NCI-H446 (cell line): ENCODE results near the gene STRADB.
"Not testable (repeated sequence)": the region's sequence is repeated elsewhere in the genome, so short reads cannot be mapped to it uniquely, and the experiment has no call there.

Source experiments
- DNase-seq, 2 experiments: peaks; one replicate each; lab custom pipeline; 2025; lab: John Stamatoyannopoulos, UW

Gene STRADB

DNA sequence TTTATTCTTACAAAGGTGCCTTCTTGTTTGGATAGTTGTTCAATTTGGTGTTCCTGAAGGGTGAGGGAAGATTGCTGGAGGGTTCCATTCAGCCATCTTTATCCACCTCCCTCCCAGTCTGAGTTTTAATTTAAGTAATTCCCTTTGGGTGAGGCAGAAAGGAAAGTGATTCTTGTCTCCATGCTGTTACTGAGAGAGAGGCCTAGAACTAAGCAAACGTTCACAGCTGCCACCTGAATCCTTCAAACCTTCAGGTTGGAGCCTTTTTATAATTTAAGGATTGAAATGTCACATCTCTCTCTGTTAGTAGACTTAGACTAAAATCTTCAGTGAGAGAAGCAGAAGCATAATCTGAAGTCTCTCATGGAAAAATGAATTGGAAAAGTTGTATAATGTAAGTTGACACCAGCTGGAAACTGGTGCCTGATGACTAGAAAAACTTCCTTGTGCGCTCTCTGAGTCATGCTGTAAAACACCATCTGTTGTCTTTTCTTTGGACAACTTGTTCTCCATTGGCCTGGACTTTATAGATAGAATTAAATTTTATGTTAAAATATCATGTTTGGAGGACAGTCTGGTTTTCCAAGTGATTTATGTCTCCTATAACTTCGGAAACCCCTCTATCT is 14.6 kb downstream of the STRADB start:
- DNase-seq: peak; percentile 75 to 83

DNA sequence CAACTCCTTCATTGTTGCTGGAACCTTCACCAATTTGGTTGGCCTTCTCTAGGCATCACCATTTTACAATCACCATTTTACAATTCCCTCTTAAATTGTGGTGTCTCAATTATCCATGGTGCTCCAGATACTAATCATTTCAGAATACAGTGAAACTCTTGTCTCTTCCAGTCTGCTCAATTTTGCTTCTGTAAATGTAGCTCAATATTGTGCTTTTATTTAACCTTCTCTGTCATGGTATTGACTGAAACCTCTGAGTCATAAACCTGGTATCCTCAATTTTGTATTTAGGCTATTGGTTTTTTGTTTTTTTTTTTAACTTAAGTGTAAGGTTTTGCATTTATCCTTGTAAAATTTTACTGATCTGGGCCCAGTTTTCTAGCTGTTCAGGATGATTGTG is 16.1 kb downstream of the STRADB start:
- DNase-seq: no peak

DNA sequence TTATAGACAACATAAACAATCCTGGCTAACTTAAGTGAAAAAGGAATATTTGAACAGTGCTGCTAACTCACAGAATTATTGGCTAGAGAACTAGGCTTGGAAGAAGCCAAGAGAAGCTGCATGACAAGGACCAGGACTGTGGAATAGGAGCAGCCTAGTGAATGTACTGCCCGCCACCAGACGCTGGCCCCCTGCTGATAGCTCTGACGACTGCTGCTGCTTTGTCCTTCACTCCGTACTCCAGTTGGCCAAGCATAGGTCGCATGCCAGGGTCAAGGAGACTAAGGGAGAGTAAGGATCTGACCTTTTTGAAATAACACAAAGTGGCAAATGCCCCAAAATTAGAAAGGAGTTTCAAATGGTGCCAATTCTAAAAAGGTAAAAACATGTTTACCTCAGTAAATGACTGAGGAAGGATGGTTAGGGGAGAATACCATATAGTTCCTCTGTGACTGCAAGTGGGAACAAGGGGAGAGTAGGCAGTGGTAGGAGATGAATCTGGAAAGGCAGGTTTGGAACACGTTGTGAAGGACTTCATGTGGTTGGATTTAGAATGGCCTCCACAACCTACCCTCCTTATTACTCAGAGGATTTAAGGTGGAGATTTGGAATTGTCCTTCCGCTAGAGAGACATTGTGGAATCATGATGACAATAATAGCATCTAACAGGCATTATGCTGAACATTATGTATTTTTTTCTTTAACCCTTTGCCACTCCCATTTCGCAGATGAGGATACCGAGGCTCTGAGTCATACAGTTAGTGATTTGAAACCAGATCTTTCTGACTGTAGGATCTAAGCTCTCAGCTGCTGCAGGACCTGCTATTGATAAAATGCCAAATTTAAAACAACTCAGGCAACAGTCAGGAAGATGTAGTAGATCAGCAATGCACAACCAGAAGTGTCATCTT is 19.5 kb downstream of the STRADB start:
- DNase-seq: no peak

DNA sequence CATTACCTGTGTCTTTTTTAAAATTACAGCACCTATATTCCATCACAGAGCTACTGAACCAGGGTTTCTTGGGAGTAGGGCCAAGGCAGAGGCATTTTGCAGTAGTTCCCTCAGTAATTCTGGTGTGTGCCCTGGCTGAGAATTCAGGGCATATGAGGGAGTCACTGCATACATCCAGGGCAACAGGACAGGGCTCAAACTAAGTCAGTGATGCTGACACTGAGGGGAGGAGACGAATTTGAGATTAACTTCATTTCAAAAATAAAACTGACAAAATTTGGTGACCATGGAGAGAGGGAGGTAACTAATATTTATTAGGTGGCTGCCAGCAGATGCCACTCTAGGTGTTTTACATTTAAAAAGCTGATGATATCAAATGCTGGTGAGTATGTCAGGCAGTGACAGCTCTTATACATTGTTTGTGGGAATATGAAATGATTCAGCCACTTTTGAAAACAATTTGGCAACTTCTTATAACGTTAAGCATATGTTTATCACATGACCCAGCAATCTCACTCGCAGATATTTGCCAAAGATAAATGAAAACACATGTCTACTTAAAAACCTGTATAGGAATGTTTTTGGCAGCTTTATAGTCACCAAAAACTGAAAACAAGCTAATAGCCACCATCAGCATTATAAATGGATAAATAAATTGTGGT is 20.3 kb downstream of the STRADB start:
- DNase-seq: no peak

DNA sequence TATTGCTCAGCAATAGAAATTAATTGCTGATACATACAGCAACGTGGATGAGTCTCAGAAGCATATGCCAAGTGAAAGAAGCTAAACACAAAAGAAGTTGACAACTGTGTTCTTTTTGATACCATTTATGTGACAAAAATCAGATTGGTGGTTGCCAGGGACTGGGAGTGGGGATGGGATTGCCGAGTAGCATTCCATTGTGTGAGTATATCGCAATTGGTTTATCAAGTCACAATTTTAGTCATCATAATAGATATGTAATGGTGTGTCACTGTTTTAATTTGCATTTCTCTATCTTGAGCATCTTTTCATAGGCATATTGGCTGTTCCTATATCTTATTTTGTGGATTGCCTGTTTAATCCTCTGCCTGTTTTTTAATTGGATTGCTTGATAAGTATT is 20.9 kb downstream of the STRADB start:
- no peak for DNase-seq

DNA sequence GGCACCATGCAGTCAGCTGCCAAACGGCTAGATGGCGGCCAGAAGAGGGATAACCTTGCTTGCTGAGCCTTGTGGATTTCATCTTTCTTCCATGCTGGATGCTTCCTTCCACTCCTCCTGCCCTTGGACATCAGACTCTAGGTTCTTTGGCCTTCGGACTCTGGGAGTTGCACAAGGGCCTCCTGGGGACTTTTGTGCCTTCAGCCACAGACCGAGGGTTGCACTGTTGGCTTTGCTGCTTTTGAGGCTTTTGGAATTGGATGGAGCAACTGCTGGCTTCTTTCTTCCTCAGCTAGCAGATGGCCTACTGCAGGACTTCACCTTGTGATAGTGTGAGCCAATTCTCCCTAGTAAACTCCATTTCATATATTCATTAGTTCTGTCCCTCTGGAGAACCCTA is 31.0 kb downstream of the STRADB start:
- peak in 1 of 2 experiments; percentile 43 for DNase-seq

DNA sequence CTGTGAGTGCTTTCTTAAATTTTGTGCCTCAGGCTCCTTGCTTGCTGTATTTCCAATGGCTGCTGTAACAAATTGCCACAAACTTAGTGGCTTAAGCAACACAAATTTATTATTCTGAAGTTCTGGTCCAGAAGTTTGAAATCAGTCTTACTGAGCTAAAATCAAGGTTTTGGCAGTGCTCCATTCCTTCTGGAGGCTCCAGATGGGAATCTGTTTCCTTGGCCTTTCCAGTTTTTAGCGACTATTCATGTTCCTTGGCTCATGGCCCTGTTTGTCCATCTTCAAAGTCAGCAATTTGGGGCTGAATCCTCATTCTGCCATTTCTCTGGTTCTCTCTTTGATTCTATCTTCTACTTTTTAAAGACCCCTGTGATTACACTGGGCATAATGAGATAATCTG is 31.8 kb downstream of the STRADB start:
- DNase-seq: peak; percentile 47 to 88

DNA sequence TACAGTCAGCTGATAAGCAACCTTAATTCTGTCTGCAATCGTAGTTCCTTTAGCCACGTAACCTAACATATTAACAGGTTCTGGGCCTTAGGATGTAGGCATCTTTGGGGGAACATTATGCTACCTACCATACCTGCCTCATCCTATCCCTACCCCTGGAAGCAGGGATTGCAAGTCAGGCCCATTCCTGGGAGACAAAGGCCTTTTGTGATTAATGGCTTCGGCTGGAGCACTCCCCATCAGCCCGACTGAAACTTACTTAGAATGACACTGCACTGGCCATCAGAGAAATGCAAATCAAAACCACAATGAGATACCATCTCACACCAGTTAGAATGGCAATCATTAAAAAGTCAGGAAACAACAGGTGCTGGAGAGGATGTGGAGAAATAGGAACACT is 32.2 kb downstream of the STRADB start:
- DNase-seq: not testable (repeated sequence)

DNA sequence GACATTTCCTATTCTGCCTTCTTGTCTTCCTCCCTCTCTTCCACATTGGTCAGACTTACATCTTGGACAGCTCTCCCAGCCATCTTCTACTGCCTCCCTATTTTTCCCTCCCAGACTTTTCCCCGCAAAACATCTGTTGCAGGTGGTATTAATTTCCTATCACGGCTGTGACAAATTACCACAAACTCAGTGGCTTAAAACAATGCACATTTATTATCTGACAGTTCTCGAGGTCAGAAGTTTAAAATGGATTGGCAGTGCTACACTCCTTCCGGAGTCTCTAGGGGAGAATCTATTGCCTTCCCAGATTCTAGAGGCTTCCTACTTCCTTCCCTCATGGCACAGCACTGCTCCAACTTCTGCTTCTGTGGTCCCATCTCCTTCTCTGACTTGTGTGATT is 33.3 kb downstream of the STRADB start:
- DNase-seq: no peak

DNA sequence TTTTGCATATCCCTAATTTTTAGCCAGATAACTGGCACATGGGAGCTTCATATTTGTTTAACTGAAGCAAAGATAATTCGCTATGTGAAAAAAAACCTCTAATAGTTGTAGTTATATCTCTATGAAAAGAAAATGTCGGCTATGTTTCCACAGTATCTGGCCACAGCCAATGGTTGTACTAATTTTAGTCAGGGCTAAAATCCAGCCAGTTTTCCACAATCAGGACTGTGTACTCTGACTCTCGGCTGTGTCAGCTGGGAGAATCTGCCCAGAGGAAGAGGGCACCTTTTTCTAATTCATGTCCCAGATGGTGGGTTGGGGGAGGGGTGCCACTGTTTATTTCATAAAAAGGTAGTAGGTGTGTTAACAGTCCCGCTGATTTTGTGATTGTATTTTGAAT is 38.8 kb downstream of the STRADB start:
- peak in 1 of 2 experiments; percentile 14 for DNase-seq

DNA sequence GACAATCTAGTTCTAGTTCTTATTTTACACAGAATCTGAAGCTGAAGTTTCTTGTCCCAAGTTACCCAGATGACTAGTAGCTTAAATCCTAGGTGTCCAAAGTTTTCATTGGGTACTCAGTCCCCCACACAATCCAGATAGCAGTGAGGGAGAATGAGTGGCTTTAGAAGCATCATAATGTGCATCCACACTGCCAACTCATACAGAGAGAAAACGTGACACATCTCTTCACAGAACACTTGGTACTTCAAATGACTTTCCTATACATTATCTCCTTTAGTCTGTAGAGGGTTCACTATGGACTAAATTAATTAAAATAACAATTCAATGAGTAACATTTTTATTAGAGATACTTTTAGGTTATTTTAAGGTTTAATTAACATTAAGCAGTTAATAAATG is 45.2 kb downstream of the STRADB start:
- no peak for DNase-seq

DNA sequence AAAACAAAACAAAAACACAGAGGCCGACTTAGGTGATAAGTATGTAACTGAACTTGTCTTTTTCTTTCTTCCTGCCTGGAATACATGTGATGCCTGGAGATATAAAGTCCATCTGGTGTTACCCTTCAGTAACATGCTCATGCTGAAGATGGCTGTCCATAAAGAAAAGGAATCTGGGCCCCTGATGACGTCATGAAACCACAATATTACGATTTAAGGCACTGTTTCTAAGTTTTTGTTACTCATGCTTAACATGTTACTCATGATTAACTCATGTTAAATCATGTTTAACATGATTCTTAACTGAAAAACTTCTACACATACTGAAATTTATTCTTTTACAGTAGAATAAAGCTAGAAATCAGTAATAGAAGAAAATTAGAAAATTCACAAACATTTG is 49.0 kb downstream of the STRADB start:
- DNase-seq: no peak

DNA sequence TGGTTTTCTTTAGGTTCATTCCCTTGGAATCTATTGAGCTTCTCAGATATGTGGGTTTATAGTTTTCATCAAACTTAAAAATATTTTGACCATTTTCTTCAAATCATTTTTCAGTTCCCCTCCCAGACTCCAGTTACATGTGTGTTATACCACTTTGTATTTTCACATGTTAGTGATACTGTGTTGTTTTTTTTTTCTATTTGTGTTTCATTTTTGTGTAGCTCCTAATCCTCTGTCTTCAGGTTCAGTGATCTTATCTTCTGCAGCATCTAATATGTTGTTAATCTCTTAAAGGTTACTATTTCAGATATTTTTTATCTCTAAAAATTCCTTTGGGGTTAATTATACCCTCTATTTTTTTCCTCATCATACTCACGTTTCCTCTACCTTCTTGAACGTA is 51.2 kb downstream of the STRADB start:
- no peak for DNase-seq

DNA sequence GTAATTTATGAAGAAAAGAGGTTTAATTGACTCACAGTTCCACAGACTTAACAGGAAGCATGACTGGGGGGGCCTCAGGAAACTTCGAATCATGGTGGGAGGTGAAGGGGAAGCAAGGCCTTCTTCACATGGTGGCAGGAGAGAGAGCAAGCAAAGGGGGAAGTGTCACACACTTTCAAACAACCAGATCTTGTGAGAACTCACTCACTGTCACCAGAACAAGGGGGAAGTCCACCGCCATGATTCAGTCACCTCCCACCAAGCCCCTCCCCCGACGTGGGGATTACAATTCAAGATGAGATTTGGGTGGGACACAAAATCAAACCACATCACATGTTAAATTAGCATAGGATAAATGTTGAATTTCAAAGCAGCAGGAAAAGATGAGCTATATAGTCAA is 56.2 kb downstream of the STRADB start:
- no peak for DNase-seq

DNA sequence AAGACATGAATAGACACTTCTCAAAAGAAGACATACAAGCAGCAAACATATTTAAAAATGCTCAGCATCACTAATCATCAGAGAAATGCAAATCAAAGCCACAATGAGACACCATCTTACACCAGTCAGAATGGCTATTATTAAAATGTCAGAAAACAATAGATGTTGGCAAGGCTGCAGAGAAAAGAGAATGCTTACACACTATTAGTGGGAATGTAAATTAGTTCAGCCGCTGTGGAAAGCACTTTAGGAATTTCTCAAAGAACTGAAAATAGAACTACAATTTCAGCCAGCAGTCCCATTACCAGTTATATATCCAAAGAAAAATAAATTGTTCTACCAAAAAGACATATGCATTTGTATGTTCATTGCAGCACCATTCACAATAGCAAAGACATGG is 61.7 kb downstream of the STRADB start:
- no peak for DNase-seq

DNA sequence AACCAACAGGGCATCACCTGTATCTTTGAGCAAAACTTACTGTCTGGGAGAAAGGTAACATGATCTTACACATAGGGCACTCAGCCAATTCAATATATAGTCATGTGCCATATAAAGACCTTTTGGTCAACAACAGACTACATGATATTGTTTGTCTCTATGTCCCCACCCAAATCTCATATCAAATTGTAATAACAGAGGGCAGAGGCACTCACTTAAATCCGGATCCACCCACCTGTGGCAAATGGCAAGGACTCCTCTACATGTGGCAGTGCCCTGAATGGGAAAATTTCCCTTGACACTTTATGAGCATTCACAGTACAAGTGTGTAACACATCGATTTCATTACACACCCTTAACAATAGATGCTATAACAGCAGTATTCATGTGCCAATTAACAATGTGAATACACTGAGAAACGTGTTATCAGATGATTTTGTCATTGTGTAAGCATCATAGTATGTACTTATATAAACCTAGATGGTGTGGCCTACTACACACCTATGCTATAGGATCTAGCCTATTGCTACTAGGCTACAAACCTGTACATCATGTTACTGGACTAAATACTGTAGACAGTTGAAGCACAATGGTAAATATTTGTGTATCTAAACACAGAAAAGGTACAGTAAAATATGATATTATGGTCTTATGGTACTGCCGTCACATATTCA is 64.2 kb downstream of the STRADB start:
- DNase-seq: no peak

DNA sequence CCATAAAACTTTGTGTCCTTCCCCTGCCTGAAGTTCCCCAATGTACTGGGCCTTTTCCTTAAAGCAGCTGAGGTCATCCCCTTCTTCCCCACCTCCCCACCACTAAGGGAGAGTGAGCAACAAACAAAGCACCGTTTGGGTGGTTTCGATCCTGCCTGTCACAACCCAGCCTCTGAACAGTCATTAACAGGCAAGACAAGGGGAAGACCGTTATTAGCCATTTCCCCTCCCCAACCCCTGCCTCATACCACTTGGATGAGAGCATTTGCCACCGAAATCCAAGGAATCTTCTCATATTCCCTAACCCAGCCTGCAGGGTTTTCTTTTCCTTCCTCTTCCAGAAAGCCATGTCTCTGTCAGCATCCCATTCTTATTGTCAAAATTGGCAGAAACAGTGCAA is 65.6 kb downstream of the STRADB start:
- DNase-seq: no peak

DNA sequence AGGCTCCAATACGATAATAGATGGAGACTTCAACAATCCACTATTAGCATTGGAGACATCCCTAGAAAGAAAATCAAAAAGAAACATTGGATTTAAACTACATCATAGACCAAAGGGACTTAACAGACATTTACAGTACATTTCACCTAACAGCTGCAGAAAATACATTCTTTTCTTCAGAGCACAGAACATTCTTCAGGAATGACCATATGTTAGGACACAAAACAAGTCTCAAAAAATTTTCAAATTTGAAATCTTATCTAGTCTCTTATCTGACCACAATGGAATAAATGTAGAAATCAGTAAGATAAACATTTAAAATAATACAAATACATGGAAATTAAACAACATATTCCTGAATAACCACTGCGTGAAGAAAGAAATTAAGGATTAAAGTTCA is 68.7 kb downstream of the STRADB start:
- DNase-seq: no peak

DNA sequence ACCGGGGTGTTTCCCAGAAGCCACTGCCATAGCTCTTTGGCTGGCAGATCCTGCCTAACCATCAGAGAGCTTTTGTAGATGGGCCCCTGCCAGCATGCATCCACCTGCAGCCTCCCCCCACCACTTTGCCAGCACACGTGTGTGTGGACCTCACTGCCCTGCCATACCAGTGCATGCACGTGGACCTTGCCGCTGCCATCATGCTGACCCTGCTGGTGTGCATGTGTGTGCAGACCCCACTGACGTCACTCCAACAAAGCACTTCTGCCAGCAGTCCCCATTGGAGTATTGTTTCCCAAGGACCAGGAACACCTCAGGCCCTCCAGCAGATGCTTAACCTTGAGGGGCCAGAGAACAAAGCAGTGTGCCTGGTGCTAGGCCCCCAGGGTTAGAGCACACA is 71.4 kb downstream of the STRADB start:
- no peak for DNase-seq

DNA sequence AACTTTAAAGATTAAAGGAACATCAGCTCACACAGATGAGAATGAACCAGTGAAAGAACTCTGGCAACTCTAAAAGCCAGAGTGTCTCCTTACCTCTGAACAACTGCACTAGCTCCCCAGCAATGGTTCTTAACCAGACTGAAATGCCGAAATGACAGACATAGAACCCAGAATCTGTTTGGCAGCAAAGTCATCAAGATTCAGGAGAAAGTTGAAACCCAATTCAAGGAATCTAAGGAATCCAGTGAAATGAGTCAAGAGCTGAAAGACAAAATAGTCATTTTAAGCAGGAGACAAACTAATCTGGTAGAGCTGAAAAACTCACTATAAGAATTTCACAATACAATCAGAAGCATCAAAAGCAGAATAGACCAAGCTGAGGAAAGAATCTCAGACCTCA is 72.0 kb downstream of the STRADB start:
- DNase-seq: no peak
